HG03354 (cell line): ENCODE results near the gene ZNF830.
"Not testable (repeated sequence)": the region's sequence is repeated elsewhere in the genome, so short reads cannot be mapped to it uniquely, and the experiment has no call there.

Source experiments
- ATAC-seq: cut with Tn5 transposase; IDR thresholded peaks from one replicate; pipeline ENCODE4 v1.9.1; 2021; ENCODE audit warnings: mild to moderate bottlenecking; ENCODE audit not compliant: unreplicated experiment, poor library complexity, severe bottlenecking

Gene ZNF830

DNA sequence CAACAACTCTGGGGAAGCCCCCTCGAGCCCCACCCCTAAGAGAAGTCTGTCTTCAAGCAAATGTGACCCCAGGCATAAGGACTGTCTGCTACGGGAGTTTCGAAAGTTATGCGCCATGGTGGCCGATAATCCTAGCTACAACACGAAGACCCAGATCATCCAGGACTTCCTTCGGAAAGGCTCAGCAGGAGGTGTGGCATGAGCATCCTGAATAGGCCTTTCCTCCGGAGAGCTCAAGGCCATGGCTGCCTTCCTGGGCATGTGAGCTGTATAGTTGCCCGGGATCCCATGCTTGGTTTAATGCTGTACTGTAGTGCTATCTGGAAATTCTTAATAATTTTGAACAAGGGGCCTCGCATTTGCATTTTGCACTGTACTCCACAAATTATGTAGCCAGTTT is 28.1 kb downstream of the ZNF830 start:
- no peak for ATAC-seq

DNA sequence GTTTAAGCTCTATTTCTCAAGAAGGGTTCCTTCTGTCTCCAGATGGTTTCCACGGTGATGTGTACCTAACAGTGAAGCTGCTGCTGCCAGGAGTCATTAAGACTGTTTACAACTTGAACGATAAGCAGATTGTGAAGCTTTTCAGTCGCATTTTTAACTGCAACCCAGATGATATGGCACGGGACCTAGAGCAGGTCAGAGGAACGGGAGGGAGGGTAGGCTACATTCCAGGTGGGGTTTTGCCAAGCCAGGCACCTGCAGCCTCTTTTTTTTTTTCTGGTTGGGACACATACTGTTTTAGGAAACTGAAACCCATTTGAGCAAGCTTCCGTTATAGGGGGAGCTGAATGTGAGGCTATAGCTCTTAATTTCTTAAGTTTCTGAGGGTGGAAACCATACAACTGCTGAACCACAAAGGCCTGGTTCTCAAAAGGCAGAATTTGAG is 29.6 kb downstream of the ZNF830 start:
- no peak for ATAC-seq

DNA sequence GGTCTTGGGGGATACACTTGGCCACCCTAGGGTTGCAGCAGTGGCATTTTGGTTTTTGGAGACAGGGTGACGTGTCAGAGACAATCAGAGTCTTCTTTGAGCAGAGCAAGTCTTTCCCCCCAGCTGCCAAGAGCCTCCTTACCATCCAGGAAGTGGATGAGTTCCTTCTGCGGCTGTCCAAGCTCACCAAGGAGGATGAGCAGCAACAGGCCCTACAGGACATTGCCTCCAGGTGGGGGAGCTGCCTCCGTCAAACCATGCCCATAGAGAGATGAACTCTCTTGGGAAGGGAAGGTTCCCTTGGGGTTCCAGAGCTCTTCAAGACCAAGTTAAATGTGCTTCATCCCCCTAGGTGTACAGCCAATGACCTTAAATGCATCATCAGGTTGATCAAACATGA is 30.3 kb downstream of the ZNF830 start:
- ATAC-seq: no peak

DNA sequence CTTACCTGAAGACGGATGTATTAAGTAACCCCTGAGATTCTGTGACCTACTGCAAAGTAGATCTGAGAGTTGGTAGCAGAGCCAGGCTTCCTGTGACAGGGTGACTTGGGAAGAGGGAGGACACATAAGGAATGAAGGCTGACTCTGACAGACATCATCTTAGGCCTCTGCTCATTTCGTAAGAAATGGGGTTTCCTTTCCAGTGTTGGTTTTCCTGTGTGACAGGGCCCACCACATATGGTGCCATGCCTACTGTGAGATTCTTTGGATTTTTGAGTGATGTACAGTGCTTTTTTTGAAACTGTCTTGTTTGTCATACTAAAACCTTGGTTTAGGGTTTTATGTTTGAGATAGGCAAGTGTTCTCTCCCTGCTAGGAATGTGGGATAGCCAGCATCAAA is 31.7 kb downstream of the ZNF830 start:
- ATAC-seq: no peak

DNA sequence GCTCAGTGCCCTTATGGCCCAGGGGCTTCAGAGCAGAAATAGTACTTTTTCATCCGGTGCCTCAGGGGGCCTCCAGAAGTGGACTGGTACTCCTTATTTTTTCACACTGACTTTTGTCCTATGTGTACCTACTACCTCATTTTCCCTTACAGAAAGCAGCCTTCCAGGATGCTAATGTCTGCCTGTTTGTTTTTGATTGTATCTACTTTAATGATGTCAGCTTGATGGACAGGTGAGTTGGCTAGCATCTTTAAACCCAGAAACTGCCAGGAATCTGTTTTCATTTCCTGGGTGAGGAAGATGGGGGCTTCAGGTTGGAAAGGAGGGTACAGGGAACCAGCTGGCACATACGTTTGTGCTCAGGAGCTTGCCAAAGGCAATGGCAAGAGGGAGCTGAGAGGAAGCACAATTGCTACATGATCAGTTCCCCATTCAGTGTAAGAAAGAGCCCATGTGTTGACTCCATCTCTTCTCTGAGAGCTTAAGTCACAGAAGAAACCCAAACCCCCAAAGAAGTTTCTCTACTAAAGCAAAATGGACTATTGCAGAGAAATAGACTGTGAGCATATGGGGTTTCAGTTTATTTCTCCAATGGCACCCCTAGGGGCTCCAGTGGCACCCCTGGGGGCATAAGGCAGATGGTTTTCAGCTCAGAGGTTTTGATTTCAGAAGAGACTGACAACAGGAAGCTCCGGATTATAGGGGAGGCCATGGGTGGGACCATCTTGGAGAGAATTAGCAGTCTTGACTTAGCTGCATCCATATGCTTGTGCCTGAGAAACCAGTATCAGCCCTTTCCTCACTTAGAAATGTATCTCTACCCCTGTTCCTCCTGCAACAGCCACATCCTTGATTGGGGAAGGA is 35.3 kb downstream of the ZNF830 start:
- ATAC-seq: no peak

DNA sequence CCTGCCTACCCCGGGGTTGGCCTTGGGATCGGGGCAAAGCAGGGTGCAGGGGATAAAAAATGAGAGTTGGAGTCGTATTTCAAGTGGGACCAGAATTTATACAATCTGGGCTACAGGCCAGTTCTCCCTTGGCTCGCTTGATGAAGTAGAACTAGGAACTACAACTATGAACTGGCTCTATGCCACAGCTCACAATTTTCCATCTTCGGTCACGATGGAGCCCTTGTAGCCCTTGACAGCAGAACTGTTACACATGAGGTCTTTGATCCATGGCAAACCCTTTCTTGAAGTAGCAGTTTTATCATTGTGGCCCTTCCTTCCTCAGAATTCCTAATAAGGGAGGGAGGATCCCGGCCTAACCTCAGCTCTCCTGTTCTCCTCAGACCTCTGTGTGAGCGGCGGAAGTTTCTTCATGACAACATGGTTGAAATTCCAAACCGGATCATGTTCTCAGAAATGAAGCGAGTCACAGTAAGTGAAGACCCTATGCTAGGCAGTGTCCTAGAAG is 36.1 kb downstream of the ZNF830 start:
- ATAC-seq: no peak

DNA sequence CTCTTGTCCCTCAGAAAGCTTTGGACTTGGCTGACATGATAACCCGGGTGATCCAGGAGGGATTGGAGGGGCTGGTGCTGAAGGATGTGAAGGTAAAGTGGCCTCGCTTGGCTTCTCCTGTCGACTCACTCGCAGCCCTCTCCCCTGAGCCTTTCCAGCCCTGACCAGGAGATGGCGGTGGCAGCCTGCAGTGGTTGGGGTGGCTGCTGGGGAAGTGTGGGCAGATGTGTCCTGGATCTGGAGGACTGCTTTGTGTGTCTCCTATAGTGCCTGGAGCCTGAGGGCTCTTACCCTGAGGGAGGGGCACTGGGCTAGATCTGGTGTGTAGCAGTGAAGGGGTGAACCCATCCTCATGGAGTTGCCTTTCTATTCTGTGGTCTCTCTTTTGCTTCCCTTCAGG is 36.9 kb downstream of the ZNF830 start:
- ATAC-seq: peak; percentile 67

DNA sequence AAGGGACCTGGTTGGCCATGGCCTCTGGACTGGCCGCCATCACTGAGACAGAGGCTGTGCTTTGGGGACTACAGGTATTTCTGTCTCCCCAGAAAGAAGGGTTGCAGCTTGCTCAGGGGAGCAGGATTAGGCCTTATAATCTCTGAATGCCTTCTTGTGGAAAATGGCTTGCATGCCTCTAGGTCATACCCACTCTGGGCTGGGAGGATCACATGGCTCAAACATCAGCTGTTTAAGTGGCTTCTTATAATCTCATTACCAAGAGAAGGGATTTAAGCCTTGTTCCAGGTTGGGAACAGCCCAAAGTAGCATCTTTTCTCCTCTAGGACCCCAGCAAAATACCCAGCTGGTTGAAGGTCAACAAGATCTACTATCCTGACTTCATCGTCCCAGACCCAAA is 38.1 kb downstream of the ZNF830 start:
- ATAC-seq: no peak

DNA sequence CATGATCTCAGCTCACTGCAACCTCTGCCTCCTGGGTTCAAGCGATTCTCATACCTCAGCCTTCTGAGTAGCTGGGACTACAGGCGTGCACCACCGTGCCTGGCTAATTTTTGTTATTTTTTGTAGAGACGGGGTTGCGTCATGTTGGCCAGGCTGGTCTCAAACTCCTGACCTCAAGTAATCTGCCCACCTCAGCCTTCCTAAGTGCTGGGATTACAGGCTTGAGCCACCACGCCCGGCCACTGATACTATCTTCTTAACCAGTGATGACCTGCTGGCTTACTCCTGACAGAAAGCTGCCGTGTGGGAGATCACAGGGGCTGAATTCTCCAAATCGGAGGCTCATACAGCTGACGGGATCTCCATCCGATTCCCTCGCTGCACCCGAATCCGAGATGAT is 39.6 kb downstream of the ZNF830 start:
- not testable (repeated sequence) for ATAC-seq

DNA sequence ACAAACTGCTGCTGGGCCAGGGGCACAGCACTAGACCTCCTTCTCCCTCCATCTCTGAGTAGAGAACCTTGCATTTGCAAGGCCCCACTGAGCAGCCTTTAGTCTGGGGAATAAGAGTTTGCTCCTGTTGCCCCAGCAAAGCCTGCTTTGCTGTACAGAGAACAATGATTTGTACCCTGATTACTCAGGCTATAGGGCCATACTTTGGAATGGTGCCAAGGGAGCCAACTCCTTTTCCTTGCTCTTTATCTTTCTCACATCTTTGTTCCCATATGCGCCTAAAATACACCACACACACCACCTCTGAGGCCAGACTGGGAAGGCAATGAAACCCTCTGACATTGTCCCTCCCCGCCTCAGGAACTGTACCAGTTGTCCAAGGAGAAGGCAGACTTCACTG is 40.2 kb downstream of the ZNF830 start:
- ATAC-seq: no peak

DNA sequence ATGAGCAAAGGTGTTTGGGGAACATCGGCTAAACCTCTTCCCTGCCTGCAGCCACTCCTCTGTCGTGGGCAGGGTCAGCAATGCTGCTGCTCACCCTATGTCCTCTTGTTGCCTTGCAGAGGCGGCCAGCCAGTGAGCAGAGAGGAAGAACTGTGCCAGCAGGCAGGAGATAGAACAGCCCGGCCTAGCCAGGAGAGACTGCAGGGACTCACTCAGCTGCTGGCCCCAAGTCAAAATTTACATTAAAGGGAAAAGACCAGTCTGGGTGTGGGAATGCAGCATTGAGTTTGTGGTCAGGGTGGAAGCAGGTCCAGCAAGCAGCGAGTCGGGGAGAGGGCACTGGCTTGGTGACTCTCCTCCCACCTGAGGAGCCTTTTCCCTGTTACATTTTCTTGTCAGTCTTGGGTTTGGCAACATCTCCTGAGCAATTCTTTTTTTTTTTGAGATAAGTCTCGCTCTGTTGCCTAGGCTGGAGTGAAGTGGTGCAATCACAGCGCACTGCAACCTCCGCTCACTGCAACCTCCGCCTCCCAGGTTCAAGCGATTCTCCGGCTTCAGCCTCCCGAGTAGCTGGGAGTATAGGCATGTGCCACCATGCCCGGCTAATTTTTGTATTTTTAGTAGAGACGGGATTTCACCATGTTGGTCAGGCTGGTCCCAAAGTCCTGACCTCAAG is 41.7 kb downstream of the ZNF830 start:
- no peak for ATAC-seq

DNA sequence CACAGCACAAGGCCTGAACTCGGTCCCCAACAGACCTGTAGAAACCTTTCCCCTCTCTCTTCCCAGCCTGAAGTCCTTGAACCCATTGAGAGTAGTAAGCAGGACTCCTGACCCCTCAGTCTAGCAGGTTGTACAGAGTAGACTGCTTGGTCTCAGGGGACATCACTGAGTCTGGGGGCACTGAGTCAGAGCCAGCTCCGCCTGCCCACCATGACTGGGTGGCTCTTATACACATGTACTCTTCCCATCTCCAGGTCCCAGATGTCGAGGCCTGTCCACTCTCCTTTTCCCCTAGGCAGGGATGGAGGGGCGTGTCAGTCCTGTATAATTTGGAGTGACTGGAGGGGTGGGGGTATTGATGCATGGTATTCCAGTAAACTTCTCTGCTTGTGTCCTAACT is 42.4 kb downstream of the ZNF830 start:
- no peak for ATAC-seq

DNA sequence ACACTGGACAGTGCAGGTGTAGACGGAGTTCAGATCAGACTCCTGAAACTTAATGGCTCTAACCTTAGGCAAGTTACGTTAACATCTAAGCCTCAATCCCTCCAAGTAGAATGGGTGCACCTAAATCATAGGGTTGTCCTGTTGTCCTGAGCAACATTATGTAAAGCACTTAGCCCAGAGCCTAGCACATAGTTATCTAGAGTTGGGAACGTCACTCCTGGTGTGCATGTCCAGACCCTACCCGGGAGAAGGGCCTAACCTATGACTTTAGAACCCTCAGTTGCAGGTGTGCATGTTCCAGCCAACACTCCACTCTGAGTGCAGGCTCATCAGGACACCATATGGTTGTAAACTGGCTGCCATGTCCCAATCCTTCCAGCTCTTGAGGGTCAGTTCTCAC is 45.0 kb downstream of the ZNF830 start:
- ATAC-seq: no peak

DNA sequence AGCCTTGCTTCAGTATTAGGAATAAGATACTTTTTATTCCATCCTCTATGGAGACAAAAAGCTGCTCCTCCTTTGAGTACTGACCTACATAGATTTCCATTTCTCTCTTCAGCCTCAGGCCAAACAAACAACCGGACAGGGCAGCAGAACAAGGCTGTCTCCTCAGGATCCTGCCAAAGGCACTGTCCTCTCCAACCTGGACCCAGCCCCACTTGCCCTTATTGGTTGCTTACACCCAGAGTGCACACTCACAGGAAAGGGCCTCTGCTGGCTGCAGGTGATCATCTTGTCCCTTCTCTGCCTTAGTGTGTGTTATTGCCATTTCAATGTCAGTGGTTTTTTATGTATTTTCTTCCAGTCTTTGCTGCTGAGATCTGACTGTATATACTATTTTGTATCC is 45.6 kb downstream of the ZNF830 start:
- no peak for ATAC-seq

DNA sequence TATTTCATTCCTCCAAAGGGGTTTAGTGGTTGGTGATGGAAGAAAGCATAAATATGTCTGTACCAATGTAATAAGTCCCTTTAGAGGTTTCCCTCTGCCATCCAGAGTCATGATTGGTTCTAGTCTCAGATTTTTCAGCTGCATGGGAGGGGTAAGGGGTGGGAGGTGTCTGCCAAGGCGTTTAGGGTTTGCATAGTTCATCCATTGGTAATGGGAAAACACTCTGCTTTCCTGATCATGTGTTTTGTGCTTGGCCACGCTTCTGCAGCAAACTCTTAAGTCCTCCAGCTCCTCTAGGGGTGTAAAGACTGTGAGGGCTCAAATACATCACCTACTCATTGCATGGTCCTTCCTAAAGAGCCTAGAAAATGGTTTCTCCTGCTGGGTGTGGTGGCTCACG is 48.8 kb downstream of the ZNF830 start:
- ATAC-seq: no peak

DNA sequence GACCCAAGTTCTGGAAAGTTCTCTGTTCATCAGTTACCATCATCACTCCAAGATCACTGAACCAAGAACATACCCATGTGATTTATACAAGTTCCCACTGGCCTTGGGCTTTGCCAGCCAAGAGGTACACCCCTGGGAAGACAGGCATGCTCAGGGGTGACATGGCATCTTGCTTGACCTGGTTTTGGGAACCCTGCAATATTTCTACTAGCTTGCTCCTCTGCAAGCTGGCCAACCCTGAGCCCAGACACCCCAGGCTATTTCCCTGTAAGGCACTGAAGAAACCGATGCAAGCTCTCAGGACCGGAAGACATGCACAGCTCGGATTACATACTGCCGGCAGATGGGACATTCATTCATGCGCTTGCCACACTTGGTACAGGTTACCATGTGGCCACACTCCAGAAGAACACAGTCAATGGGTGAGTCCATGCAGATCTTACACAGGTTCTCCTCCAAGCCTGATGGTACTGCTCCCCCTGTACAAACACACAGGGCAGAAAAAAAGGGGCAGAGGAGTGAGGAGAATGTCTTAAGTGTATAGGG is 50.4 kb downstream of the ZNF830 start:
- no peak for ATAC-seq
